LNCAP (cell line): ENCODE results near the gene NARF.

Experiments used
- TF ChIP-seq, protein P1 (sequence below): fragments of 450-650 bp; IDR thresholded peaks from 2 replicates; pipeline ENCODE4 v1.5.1; 2017; ENCODE audit warnings: mild to moderate bottlenecking

NARF gene

DNA sequence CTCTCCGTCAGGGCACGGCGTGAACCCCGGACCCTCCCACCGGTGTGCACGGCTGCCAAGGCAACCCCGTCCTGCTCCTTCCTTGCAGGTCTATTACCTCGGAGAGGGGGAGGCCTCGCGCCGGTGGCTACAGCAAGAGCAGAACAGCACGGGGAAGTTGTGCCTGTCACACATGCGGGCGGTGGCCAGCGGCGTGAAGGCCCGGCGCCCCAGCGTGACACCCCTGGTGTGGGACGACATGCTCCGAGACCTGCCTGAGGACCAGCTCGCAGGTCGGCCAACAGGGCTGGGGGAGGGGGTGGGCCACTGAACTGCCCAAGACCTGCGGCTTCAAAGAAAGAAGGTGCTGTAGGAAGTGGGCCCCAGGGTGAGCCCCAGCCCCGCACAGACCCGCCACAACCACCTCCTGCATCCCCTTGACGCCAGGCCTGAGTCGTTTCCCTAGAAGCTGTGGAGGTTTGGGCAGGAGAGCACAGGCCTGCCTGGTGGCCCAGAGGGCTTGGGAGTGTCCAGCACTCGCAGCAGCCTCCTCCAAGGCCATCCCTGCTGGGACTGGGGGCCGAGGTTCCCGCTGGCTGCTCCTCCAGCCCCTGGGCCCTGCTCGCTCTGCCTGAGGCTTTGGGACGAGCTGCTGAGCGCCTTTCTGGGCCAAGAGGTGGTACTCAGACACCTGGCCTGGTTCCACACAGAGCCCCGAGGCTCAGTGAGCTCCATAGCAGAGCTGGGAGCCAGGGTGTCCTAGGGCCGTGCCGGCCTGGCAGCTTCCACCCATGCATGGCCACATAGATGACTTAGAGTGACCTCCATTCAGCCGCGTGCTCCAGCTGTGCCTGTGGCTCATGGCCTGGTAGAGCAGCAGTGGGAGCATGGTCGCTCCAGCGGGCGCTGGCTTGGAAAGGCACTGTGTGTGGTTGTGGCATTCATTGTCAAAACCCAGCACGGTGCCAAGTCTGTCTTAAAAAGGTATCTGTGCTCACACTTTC is 22.6 kb upstream of the NARF start:
- TF ChIP-seq, protein P1, sequence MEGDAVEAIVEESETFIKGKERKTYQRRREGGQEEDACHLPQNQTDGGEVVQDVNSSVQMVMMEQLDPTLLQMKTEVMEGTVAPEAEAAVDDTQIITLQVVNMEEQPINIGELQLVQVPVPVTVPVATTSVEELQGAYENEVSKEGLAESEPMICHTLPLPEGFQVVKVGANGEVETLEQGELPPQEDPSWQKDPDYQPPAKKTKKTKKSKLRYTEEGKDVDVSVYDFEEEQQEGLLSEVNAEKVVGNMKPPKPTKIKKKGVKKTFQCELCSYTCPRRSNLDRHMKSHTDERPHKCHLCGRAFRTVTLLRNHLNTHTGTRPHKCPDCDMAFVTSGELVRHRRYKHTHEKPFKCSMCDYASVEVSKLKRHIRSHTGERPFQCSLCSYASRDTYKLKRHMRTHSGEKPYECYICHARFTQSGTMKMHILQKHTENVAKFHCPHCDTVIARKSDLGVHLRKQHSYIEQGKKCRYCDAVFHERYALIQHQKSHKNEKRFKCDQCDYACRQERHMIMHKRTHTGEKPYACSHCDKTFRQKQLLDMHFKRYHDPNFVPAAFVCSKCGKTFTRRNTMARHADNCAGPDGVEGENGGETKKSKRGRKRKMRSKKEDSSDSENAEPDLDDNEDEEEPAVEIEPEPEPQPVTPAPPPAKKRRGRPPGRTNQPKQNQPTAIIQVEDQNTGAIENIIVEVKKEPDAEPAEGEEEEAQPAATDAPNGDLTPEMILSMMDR = no peak

DNA sequence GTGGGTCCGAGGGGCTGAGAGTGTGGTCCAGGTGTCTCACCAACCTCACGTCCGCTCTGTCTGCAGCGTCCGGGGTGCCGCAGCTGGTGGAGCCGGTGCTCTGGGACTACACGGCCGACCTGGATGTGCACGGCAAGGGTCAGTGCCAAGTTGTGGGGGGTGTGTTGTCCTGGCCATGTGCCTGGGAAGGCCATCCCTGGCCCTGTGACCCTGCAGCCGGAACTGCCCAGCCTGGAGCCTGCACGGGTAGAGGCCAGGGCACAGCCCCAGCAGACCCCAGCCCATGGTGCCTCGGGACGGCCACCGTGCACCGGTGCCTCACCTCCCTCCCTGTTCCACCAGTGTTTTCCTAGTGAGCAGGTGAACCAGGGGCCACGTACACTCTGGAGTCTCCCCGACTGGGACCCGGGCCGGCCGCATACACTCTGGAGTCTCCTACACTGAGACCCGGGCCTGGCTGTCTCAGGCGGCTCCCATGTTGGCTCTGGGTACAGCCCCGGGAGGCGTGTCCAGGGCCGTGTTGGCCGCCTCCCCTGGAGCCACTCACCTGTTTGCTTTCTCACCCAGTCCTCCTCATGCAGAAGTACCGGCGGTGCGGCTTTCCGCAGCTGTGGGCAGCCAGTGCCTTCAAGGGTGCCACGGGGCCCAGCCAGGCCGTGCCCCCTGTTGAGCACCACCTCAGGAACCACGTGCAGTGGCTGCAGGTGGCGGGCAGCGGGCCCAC is 21.8 kb upstream of the NARF start:
- TF ChIP-seq, protein P1 = no peak

DNA sequence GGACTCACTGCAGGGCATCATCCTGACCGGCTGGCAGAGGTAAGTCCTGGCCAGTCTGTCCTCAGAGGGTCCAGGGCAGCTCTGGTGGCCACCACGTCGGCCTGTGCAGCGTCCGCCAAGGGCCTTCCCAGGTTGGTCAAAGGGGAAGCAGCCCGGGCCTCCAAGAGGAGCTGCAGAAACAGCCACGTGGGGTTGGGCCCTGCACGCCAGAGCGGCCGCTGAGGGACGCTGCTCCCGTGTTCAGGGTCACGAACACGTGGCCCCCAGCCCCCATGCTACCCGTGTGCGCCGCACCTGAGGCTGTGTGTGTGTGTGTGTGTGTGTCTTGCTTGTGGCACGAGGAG is 21.2 kb upstream of the NARF start:
- TF ChIP-seq, protein P1 = no peak

DNA sequence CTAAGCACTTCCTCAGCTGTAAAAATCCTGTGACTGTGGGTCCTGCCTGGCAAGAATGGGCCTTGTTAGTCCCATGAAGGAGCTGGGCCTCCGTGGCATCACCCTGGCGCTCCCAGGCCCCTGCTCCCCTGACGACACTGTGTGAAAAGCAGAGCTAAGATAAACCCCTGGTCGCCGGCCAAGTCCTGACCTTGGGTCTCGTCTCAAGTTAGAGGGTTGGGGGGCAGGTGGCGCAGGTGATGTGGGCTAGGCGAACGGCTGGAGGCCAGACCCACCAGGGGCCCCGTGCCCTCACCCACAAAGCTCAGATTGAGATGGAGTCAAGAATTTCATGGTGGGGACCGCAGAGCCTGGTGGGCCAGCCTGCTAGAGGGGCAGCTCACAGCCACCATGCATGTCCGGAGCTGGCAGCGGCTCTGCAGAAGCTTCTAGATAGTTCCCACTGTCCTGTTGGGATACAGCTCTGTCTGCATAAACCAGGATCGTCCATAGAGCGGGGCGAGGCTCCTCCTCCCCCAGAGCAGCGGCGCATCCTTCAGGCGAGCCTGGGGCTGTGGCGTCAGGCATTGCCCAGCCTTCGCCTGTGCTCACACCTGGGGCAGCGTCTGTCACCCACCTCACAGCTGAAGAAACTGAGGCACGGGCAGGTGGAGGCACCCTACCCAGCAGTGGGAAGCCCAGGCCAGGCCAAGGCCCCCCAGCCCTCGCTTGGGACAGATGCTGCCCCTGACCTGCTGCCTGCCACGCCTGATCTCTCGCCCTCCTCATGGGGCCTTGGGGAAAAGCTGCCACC is 19.9 kb upstream of the NARF start:
- TF ChIP-seq, protein P1 = no peak

DNA sequence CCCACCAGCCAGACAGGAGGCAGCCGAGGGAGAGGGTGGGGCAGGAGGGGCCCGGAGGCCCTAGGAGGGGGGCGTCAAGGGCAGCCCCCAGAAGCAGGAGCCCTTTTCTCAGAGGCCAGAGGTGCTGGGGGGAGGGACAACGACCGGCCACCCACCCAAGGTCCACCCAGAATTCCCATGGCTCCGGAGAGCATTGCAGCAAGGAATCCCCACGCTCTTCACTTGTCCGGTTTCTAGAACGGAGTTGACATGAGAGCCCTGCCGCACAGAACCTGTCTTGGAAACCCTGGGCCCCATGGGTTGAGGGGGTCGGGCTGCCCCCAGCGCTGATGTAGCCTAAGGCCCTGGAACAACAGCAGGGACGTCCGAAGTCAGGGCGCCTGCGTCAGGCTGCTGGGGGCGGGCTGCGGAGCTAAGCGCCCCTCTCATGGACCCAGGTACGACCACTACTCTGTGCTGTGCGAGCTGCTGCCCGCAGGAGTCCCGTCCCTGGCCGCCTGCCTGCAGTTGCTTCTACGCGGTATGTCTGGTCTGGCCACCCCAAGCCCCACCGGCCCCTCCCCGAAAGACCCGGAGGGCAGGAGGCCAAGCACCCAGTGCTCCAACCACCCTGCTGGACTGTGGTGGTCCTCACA is 19.2 kb upstream of the NARF start:
- TF ChIP-seq, protein P1 = no peak

DNA sequence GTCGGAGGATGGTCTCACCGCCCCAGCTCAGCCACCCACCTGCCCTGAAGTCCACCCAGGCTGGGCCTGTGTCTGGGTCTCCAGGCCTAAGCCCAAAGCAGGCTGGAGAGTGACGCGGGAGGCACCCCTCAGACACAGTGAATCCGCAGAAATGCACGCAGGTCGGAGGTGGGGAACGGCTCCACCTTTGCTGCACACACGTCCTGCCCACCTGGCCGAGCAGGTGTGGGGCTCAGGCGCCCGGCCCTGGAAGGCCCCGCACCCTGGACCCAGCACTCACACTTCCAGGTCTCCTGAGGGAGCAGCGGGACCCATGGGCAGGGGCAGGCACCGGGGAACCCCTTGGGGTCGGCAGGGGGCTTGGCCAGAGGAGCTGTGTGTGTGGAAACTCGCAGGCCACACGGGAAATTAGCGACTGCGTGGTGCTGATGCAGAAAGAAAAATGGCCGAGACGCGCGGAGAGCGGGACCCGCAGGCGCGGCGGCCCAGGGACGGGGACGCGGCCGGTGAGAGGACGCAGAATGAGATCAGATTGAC is 18.6 kb upstream of the NARF start:
- TF ChIP-seq, protein P1 = no peak
